Measurements from ENCODE around the gene CEP55.

The CEP55 gene

DNA sequence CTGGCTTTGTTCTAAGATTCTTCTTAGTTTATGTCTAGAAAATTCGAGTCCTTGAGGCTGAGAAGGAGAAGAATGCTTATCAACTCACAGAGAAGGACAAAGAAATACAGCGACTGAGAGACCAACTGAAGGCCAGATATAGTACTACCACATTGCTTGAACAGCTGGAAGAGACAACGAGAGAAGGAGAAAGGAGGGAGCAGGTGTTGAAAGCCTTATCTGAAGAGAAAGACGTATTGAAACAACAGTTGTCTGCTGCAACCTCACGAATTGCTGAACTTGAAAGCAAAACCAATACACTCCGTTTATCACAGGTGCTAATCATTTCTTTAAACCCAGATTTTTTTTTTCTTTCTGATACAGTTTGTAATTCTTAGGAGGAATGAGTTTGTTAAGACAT, 6.7 kb downstream of the CEP55 start:
- Histone ChIP-seq H3K27ac (no peak overlapping the region), H3K4me3 (no peak overlapping the region)
- TF ChIP-seq, protein P1, sequence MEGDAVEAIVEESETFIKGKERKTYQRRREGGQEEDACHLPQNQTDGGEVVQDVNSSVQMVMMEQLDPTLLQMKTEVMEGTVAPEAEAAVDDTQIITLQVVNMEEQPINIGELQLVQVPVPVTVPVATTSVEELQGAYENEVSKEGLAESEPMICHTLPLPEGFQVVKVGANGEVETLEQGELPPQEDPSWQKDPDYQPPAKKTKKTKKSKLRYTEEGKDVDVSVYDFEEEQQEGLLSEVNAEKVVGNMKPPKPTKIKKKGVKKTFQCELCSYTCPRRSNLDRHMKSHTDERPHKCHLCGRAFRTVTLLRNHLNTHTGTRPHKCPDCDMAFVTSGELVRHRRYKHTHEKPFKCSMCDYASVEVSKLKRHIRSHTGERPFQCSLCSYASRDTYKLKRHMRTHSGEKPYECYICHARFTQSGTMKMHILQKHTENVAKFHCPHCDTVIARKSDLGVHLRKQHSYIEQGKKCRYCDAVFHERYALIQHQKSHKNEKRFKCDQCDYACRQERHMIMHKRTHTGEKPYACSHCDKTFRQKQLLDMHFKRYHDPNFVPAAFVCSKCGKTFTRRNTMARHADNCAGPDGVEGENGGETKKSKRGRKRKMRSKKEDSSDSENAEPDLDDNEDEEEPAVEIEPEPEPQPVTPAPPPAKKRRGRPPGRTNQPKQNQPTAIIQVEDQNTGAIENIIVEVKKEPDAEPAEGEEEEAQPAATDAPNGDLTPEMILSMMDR (IDR thresholded peaks at IDR 0.05) = no peak
- no peak for DNase-seq (ENCODE audit: low spot score)

DNA sequence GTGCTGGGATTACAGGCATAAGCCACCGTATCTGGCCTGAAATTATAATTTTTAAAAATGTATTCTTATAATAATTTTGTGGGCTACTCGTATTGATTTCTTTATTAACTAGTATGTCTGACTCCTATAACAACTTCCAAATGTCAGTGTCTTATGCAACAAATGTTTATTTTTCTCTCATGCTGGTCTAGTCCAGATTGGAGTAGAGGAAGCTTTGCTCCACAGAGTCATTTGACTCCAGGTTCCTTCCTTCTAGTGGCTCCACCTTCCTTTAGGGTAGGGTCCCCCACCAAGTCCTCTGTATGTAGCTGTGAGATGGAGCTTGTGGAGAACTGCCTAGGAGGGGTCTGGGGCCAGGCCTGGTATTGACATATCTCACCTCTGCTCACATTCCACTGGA, 8.7 kb downstream of the CEP55 start:
- H3K4me3 ChIP-seq = no peak overlapping the region

GRCh38 chr10:93509816-93510215, 13.4 kb downstream of the CEP55 start:
- DNase-seq (ENCODE audit: low spot score) = no peak
- TF ChIP-seq, protein P1 (IDR thresholded peaks at IDR 0.05) = no peak

More for the DNA sequence above, 8.7 kb downstream of the CEP55 start:
- TF ChIP-seq, protein P1 (IDR thresholded peaks at IDR 0.05) = no peak
- no peak for DNase-seq (ENCODE audit: low spot score)
- H3K27ac ChIP-seq = no peak overlapping the region

GRCh38 chr10:93512565-93512964, 16.2 kb downstream of the CEP55 start:
- DNase-seq (ENCODE audit: low spot score) = no peak
- TF ChIP-seq, protein P1 (IDR thresholded peaks at IDR 0.05) = no peak
- Histone ChIP-seq H3K4me3 (no peak overlapping the region), H3K27ac (no peak overlapping the region)

More at GRCh38 chr10:93509816-93510215, 13.4 kb downstream of the CEP55 start:
- H3K27ac ChIP-seq = no peak overlapping the region
- H3K4me3 ChIP-seq = no peak overlapping the region

DNA sequence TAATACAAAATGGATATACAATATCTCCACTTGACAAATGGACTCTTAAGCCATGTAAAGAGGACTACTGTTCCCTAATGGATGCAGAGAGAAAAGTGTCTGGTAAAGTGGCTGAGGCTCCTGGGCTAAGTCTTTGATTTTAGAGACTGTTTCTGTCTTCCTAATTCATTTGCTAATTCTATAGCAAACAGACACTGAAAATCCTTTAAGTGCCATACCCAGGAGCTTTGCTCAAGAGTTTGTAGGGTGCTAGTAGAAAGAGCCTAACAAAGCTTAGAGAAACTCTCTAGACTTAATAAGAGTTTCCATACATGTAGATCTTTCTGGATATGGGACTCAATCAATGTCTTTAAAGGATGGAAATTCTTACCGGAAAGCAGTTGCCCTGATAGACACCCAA, 16.7 kb downstream of the CEP55 start:
- no peak for DNase-seq (ENCODE audit: low spot score)
- Histone ChIP-seq H3K4me3 (no peak overlapping the region), H3K27ac (no peak overlapping the region)
- TF ChIP-seq, protein P1 (IDR thresholded peaks at IDR 0.05) = no peak

DNA sequence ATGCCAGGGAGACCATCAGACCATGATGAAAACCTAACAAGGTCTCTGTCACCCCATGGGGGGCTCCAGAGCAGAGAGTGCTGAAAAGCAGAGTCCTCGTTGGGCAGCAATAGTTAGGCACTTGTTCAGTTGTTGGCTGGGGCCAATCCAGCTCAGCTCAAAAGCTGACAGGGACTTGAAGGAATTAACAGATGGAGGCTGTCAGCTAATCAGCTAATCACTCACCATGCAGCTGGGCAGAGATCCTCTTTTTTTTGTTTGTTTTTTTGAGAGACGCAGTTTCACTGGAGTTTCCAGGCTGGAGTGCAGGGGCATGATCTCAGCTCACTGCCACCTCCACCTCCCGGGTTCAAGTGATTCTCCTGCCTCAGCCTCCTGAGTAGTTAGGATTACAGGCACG, 18.1 kb downstream of the CEP55 start:
- TF ChIP-seq, protein P1 (IDR thresholded peaks at IDR 0.05) = no peak
- Histone ChIP-seq H3K27ac (peak overlapping the region; percentile 35 to 79), H3K4me3 (no peak overlapping the region)
- DNase-seq (ENCODE audit: low spot score) = no peak

DNA sequence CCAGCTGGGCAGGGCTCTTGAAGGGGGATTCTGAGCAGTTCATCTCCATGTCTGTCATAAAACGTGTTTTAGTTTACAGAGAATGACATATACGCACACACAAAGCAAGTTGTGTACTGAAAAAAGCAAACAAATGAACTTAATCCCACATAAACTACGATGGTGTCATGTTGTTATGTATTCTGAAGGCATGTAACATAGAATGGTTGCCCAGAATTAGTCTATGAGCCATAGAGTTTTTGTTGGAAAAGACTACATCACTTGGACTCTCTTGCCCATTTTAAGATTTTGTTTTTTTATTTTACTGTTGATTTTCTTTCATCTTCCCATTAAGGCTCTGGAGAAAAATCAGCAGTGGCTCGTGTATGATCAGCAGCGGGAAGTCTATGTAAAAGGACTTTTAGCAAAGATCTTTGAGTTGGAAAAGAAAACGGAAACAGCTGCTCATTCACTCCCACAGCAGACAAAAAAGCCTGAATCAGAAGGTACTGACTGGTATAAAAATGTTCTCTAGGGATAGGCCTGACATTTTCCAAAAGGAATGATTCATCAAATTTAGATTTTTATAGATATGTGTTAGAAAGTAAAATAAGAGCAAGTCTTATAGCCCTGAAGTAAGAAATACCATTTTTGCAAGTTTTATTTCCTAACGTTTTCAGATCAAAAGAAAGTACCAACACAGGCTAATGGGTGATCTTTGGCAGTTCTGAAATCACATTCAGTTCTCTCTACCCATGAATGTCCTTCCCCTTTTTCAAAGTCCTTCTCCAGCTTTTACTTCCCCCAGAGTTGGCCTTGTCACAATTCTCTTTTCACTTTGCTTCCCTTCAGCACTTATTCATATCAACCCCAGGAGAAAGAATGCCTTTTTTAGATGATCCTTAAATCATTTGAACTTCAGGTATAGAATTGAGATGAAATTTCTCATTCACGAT, 18.9 kb downstream of the CEP55 start:
- Histone ChIP-seq H3K27ac (peak overlapping the region; percentile 35 to 79), H3K4me3 (peak overlapping the region; percentile 20)
- no peak for DNase-seq (ENCODE audit: low spot score)
- TF ChIP-seq, protein P1 (IDR thresholded peaks at IDR 0.05) = no peak

All from coronary artery (tissue), 2 donors.